GM12878 (cell line): Measurements from ENCODE around the gene PTPRQ. TPM values are rescaled to one million over a fixed set of nuclear protein-coding genes. Genes with fewer than 3 reads are reported as not detected.

Experiments
- ATAC-seq: fragments of 200-7000 bp; cut with Tn5 transposase; 3 replicates; pipeline ENCODE4 v1.9.1; 2020; ENCODE audit warnings: mild to moderate bottlenecking, moderate library complexity
- BruUV-seq: library from RNA; stranded (reverse); fragments of 400-500 nt; replicated peaks from 2 replicates; lab custom pipeline; 2021; lab: Mats Ljungman, UMichigan
- CTCF ChIA-PET: fragments of 300-600 bp; sonication (Branson Sonifier 250); formaldehyde crosslinking; extraction: SDS; loops from one replicate; lab custom pipeline; 2021; ENCODE audit warnings: inconsistent platforms; lab: Yijun Ruan, JAX
- POLR2A ChIA-PET: fragments of 350-600 bp; formaldehyde crosslinking; extraction: SDS; loops from one replicate; lab custom pipeline; 2021; ENCODE audit warnings: inconsistent platforms; lab: Charles Lee
- RAD21 ChIA-PET: fragments of 300-600 bp; sonication (Branson Sonifier 250); formaldehyde crosslinking; loops from one replicate; lab custom pipeline; 2023; ENCODE audit warnings: antibody characterized with exemption; ENCODE audit not compliant: unreplicated experiment; lab: Charles Lee
- SMC1A ChIA-PET: fragments of 300-600 bp; sonication (Branson Sonifier 250); formaldehyde crosslinking; loops from one replicate; lab custom pipeline; 2023; ENCODE audit not compliant: unreplicated experiment, uncharacterized antibody; lab: Charles Lee
- DNase-seq: peaks from one replicate; pipeline ENCODE4 v3.0.0-alpha.2; 2011; ENCODE audit warnings: low read depth, low spot score
- FAIRE-seq: peaks from 3 replicates; lab custom pipeline; 2011; peaks lifted over from hg19 to GRCh38; lab: Jason Lieb, UNC
- H2AFZ ChIP-seq: 2 replicates; pipeline ENCODE4 v1.6.0; 2011; ENCODE audit warnings: low read depth, low read length, control low read depth; ENCODE audit not compliant: control insufficient read depth
- H3K27ac ChIP-seq: 2 replicates; pipeline ENCODE4 v1.5.1; 2011; ENCODE audit warnings: control low read depth; ENCODE audit not compliant: control insufficient read depth, insufficient read depth
- H3K27me3 ChIP-seq, 2 experiments: replicated peaks in 1 of 2; 2 replicates each; pipeline versions ENCODE4 v1.6.0 to v1.6.1; 2011; ENCODE audit warnings: low read length in 1 of 2; ENCODE audit not compliant: control insufficient read depth in 2 of 2, insufficient read depth in 2 of 2
- H3K36me3 ChIP-seq, 2 experiments: 2 replicates each; pipeline ENCODE4 v1.5.1; 2011; ENCODE audit warnings: low read length in 1 of 2; ENCODE audit not compliant: control insufficient read depth in 2 of 2, insufficient read depth in 2 of 2
- H3K4me1 ChIP-seq: 2 replicates; pipeline ENCODE4 v1.6.1; 2011; ENCODE audit warnings: mild to moderate bottlenecking, low read length, moderate library complexity, mixed read lengths; ENCODE audit not compliant: control insufficient read depth, insufficient read depth
- H3K4me2 ChIP-seq: 2 replicates; pipeline ENCODE4 v1.6.0; 2011; ENCODE audit warnings: control low read depth; ENCODE audit not compliant: control insufficient read depth, insufficient read depth
- H3K4me3 ChIP-seq: fragments of 200-600 bp; sonication (generic); 2 replicates; pipeline ENCODE4 v1.5.1; 2016
- H3K79me2 ChIP-seq: 2 replicates; pipeline ENCODE4 v1.6.0; 2011; ENCODE audit warnings: low read length; ENCODE audit not compliant: control insufficient read depth, insufficient read depth
- H3K9ac ChIP-seq: 2 replicates; pipeline ENCODE4 v1.8.0; 2011; ENCODE audit warnings: low read length, control low read depth, mixed read lengths; ENCODE audit not compliant: control insufficient read depth, insufficient read depth
- H3K9me3 ChIP-seq: replicated peaks from 3 replicates; pipeline ENCODE4 v1.5.1; 2011; ENCODE audit warnings: mild to moderate bottlenecking, low read length; ENCODE audit not compliant: control insufficient read depth, insufficient read depth
- H4K20me1 ChIP-seq: 2 replicates; pipeline ENCODE4 v1.6.0; 2011; ENCODE audit not compliant: control insufficient read depth, insufficient read depth
- DPF2 ChIP-seq: fragments of 450-650 bp; IDR thresholded peaks from 2 replicates; pipeline ENCODE4 v1.6.1; 2017; ENCODE audit warnings: mild to moderate bottlenecking
- HDAC6 ChIP-seq: fragments of 200-600 bp; sonication (generic); IDR thresholded peaks from one replicate; pipeline ENCODE4 v1.8.0; 2017; ENCODE audit warnings: antibody characterized with exemption; ENCODE audit not compliant: unreplicated experiment
- MTA3 ChIP-seq: IDR thresholded peaks from 2 replicates; pipeline ENCODE4 v1.6.1; 2012; ENCODE audit warnings: low read length, inconsistent platforms, borderline replicate concordance
- NRF1 ChIP-seq: conservative IDR thresholded peaks from 2 replicates; pipeline ENCODE4 v1.6.1; 2011; ENCODE audit warnings: mild to moderate bottlenecking, low read depth, low read length, improper control_type of control experiment
- SIN3A ChIP-seq: IDR thresholded peaks from 2 replicates; pipeline ENCODE4 v1.6.1; 2012; ENCODE audit warnings: low read depth, low read length, improper control_type of control experiment
- TCF12 ChIP-seq: IDR thresholded peaks from 2 replicates; pipeline ENCODE4 v1.6.1; 2011; ENCODE audit warnings: low read depth, mild to moderate bottlenecking, low read length
- ZNF384 ChIP-seq: IDR thresholded peaks from 2 replicates; pipeline ENCODE4 v1.6.1; 2012; ENCODE audit warnings: low read depth, mild to moderate bottlenecking, low read length, improper control_type of control experiment, borderline replicate concordance
- in situ Hi-C: fragments of 300-500 bp; cut with MboI; formaldehyde crosslinking; loops from 9 replicates; pipeline ENCODE4 v1.14.3; 2018; ENCODE audit warnings: mixed read lengths
- intact Hi-C: fragments of 100-400 bp; cut with micrococcal nuclease; formaldehyde crosslinking; loops from one replicate; pipeline ENCODE4 v1.14.2; 2022; ENCODE audit not compliant: unreplicated experiment
- polyA plus RNA-seq, 11 experiments: library from polyadenylated mRNA; depleted of rRNA in 4 of 11; unstranded in 6 of 11; stranded (reverse) in 5 of 11; fragments of >200 nt; fragmentation: Nextera tagmentation in 4 of 11; fragmentation: Illumina TruSeq in 1 of 11; extraction: Ambion mirVana in 4 of 11; extraction: Trizol in 1 of 11; gene quantifications; 1 replicate in 1 of 11; 2 replicates in 10 of 11; pipeline versions ENCODE4 v1.2.1 to v1.2.3, GENCODE V29; 2011 to 2016; ENCODE audit warnings: inconsistent platforms in 2 of 11, missing spikeins in 2 of 11, low read depth in 1 of 11
- total RNA-seq, 4 experiments: library from RNA; depleted of rRNA in 3 of 4; stranded (reverse); fragments of >200 nt in 3 of 4; fragmentation: Illumina TruSeq in 1 of 4; extraction: Trizol in 1 of 4; gene quantifications; 2 replicates each; pipeline versions ENCODE4 v1.2.1 to v1.2.3, GENCODE V29; 2013 to 2021
- TF ChIP-seq, protein P1 (sequence below): IDR thresholded peaks from 2 replicates; pipeline ENCODE4 v1.6.1; 2011; ENCODE audit warnings: borderline replicate concordance, low read depth, mild to moderate bottlenecking, moderate library complexity, mixed read lengths, low read length; ENCODE audit not compliant: insufficient read depth; ENCODE audit errors: extremely low read length
- TF ChIP-seq, protein P2 (sequence below): fragments of 450-650 bp; formaldehyde crosslinking; IDR thresholded peaks from 2 replicates; pipeline ENCODE4 v1.5.0; 2022; ENCODE audit warnings: mild to moderate bottlenecking, missing genetic modification characterization

Gene PTPRQ
- total and polyA plus RNA-seq, 10 of the 15 experiments (the other 5 are each of a cell fraction or from before 2014, with no cell fraction given), result 0.01 TPM; not detected in 9

DNA sequence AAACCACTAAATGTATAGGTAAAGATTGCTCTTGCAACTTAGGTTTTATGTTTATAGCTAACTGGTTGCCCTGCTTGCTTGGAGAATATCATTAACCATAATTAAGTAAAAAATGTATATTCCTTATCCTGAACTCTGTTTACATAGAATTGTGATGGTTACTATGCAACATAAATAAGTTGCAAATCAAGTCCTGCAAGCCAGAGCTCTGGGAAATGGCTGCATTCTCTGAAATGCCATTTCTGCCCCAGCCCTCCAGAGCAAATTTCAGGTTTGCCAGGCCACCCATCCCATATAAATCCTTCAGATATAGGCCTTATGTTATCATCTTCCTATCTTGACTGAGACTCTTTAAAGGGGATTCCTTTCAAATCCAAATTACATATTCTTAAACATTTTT, 145.0 kb downstream of the PTPRQ start:
- TF ChIP-seq, protein P1, sequence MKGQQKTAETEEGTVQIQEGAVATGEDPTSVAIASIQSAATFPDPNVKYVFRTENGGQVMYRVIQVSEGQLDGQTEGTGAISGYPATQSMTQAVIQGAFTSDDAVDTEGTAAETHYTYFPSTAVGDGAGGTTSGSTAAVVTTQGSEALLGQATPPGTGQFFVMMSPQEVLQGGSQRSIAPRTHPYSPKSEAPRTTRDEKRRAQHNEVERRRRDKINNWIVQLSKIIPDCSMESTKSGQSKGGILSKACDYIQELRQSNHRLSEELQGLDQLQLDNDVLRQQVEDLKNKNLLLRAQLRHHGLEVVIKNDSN, result no peak
- TF ChIP-seq DPF2, result no peak
- no peak for TF ChIP-seq ZNF384
- TF ChIP-seq TCF12, result no peak
- TF ChIP-seq SIN3A, result no peak
- no peak for TF ChIP-seq NRF1
- TF ChIP-seq HDAC6, result no peak
- TF ChIP-seq, protein P2, sequence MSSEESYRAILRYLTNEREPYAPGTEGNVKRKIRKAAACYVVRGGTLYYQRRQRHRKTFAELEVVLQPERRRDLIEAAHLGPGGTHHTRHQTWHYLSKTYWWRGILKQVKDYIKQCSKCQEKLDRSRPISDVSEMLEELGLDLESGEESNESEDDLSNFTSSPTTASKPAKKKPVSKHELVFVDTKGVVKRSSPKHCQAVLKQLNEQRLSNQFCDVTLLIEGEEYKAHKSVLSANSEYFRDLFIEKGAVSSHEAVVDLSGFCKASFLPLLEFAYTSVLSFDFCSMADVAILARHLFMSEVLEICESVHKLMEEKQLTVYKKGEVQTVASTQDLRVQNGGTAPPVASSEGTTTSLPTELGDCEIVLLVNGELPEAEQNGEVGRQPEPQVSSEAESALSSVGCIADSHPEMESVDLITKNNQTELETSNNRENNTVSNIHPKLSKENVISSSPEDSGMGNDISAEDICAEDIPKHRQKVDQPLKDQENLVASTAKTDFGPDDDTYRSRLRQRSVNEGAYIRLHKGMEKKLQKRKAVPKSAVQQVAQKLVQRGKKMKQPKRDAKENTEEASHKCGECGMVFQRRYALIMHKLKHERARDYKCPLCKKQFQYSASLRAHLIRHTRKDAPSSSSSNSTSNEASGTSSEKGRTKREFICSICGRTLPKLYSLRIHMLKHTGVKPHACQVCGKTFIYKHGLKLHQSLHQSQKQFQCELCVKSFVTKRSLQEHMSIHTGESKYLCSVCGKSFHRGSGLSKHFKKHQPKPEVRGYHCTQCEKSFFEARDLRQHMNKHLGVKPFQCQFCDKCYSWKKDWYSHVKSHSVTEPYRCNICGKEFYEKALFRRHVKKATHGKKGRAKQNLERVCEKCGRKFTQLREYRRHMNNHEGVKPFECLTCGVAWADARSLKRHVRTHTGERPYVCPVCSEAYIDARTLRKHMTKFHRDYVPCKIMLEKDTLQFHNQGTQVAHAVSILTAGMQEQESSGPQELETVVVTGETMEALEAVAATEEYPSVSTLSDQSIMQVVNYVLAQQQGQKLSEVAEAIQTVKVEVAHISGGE (CRISPR knock-in tag), result no peak
- no peak for TF ChIP-seq MTA3
- no peak overlapping the region for H2AFZ ChIP-seq
- H3K36me3 ChIP-seq, result no peaks in the 10 kb centered on the region
- H3K27ac ChIP-seq, result no peak overlapping the region
- ChIA-PET SMC1A (no interaction called here), CTCF (interaction anchor here (1.1 to 1.7 kb wide), 2 partner anchors 8 to 12 kb away, joined by 5 to 6 read pairs; no protein-coding TSS in a partner anchor), RAD21 (interaction anchor here (0.7 kb wide), 1 partner anchor 8 kb away, joined by 3 read pairs; no protein-coding TSS in a partner anchor), POLR2A (no interaction called here)
- DNase-seq (no peak), FAIRE-seq (no peak), ATAC-seq (no peak)
- no peak overlapping the region for H3K4me3 ChIP-seq
- H3K9me3 ChIP-seq, result no peaks in the 10 kb centered on the region
- no peak overlapping the region for H3K9ac ChIP-seq
- H3K4me1 ChIP-seq, result no peaks in the 10 kb centered on the region
- in situ Hi-C loops, result no loop called here
- H3K79me2 ChIP-seq, result no peaks in the 10 kb centered on the region
- H4K20me1 ChIP-seq, result no peaks in the 10 kb centered on the region
- no TSS peak for BruUV-seq
- intact Hi-C loops, result no loop called here
- H3K27me3 ChIP-seq, result no peaks in the 10 kb centered on the region; a peak in 1 of 4 replicates
- H3K4me2 ChIP-seq, result no peak overlapping the region
